Hepatocyte (in vitro differentiated cells): ENCODE results near the gene ATF7IP2.
A peak's percentile ranks its signal among the peaks of the same experiment; 100 is the strongest.

Source experiments
- EZH2 ChIP-seq: fragments of 200-600 bp; sonication (generic); IDR thresholded peaks from 2 replicates; pipeline ENCODE4 v1.6.1; 2016; ENCODE audit warnings: antibody characterized with exemption, mild to moderate bottlenecking, borderline replicate concordance
- EZH2phosphoT487 ChIP-seq: fragments of 200-600 bp; sonication (generic); IDR thresholded peaks from one replicate; pipeline ENCODE4 v1.6.1; 2018; ENCODE audit warnings: antibody characterized with exemption, mild to moderate bottlenecking, low read depth, moderate library complexity; ENCODE audit not compliant: unreplicated experiment, severe bottlenecking
- TF ChIP-seq, protein P1 (sequence below): fragments of 200-600 bp; sonication (generic); IDR thresholded peaks from 2 replicates; pipeline ENCODE4 v1.5.1; 2016; ENCODE audit warnings: antibody characterized with exemption, mild to moderate bottlenecking; ENCODE audit not compliant: poor library complexity

DNA sequence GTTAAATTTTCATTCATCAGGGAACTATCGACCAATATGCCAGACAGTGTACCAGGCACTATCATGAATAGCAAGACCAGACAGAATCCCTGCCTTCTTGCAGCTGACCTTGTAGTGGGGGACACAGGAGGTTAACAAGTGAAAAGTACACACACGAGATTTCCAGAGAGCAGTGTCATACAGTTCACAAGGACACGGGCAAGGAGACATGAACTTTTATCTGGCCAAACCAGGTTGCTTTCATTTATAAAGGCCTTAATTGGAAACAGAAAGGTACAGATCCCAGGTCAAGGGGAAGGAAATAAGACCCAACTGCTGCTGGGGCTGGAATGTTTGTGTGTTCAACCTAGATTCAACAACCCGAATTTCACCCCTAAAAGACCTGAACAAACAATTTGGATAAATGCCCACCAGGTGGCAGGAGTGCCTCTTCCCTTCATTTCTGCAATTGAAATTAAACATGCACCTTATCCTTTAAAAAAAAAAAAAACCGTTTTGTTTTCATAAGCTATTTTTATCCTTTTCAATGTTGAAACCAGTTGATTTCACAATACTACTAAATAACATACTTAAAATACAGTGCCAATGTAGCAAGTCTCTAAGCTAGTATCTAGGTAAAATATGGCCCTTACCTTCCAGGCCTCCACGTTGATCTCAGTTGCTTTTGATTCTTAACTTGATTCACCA, 128.7 kb downstream of the ATF7IP2 start:
- TF ChIP-seq, protein P1, sequence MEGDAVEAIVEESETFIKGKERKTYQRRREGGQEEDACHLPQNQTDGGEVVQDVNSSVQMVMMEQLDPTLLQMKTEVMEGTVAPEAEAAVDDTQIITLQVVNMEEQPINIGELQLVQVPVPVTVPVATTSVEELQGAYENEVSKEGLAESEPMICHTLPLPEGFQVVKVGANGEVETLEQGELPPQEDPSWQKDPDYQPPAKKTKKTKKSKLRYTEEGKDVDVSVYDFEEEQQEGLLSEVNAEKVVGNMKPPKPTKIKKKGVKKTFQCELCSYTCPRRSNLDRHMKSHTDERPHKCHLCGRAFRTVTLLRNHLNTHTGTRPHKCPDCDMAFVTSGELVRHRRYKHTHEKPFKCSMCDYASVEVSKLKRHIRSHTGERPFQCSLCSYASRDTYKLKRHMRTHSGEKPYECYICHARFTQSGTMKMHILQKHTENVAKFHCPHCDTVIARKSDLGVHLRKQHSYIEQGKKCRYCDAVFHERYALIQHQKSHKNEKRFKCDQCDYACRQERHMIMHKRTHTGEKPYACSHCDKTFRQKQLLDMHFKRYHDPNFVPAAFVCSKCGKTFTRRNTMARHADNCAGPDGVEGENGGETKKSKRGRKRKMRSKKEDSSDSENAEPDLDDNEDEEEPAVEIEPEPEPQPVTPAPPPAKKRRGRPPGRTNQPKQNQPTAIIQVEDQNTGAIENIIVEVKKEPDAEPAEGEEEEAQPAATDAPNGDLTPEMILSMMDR: peak; percentile 75
- TF ChIP-seq EZH2phosphoT487 (no peak), EZH2 (no peak)
